H9 (cell line): ENCODE data around the gene TMEM141. TPM values are rescaled to one million over a fixed set of nuclear protein-coding genes. Genes with fewer than 3 reads are reported as not detected.
A peak's percentile ranks its signal among the peaks of the same experiment; 100 is the strongest.

ENCODE experiments used
- DNase-seq: peaks from one replicate; pipeline ENCODE4 v3.0.0-alpha.2; 2017
- H2AFZ ChIP-seq: one replicate; pipeline ENCODE4 v1.6.1; 2013; ENCODE audit warnings: mild to moderate bottlenecking, low read length, control low read depth, moderate library complexity
- H2AK5ac ChIP-seq: 2 replicates; pipeline ENCODE4 v1.6.1; 2013; ENCODE audit warnings: low read length, control low read depth, mixed read lengths; ENCODE audit not compliant: insufficient read length
- H2BK120ac ChIP-seq: one replicate; pipeline ENCODE4 v1.6.1; 2013; ENCODE audit warnings: low read depth, mild to moderate bottlenecking, low read length, control low read depth, inconsistent platforms; ENCODE audit not compliant: poor library complexity, severe bottlenecking
- H2BK12ac ChIP-seq: 2 replicates; pipeline ENCODE4 v1.6.1; 2013; ENCODE audit warnings: low read length, control low read depth, mixed read lengths, low read depth; ENCODE audit not compliant: insufficient read length
- H2BK15ac ChIP-seq: 2 replicates; pipeline ENCODE4 v1.6.1; 2013; ENCODE audit warnings: low read depth, low read length, control low read depth
- H2BK20ac ChIP-seq: one replicate; pipeline ENCODE4 v1.6.1; 2013; ENCODE audit warnings: low read depth, mild to moderate bottlenecking, low read length, control low read depth, inconsistent platforms; ENCODE audit not compliant: poor library complexity, severe bottlenecking
- H2BK5ac ChIP-seq: 2 replicates; pipeline ENCODE4 v1.6.1; 2013; ENCODE audit warnings: low read length, control low read depth, mixed read lengths; ENCODE audit not compliant: insufficient read length
- H3K14ac ChIP-seq: 2 replicates; pipeline ENCODE4 v1.6.1; 2013; ENCODE audit warnings: low read length, control low read depth; ENCODE audit not compliant: insufficient read depth
- H3K18ac ChIP-seq: 2 replicates; pipeline ENCODE4 v1.6.1; 2013; ENCODE audit warnings: low read depth, mild to moderate bottlenecking, mixed read lengths, low read length, control low read depth; ENCODE audit not compliant: insufficient read length
- H3K23ac ChIP-seq: 2 replicates; pipeline ENCODE4 v1.6.1; 2013; ENCODE audit warnings: low read length, control low read depth, mixed read lengths, low read depth; ENCODE audit not compliant: insufficient read length
- H3K23me2 ChIP-seq: 2 replicates; pipeline ENCODE4 v1.6.1; 2013; ENCODE audit warnings: low read depth, mild to moderate bottlenecking, mixed read lengths, low read length, control low read depth; ENCODE audit not compliant: insufficient read length, poor library complexity, severe bottlenecking
- H3K27ac ChIP-seq: 2 replicates; pipeline ENCODE4 v1.5.1; 2013; ENCODE audit warnings: low read length, control low read depth, mixed read lengths, low read depth; ENCODE audit not compliant: insufficient read length
- H3K27me3 ChIP-seq: 2 replicates; pipeline ENCODE4 v1.6.1; 2013; ENCODE audit warnings: low read length, control low read depth, inconsistent platforms; ENCODE audit not compliant: insufficient read depth
- H3K4ac ChIP-seq: 2 replicates; pipeline ENCODE4 v1.6.1; 2013; ENCODE audit warnings: low read depth, mild to moderate bottlenecking, control low read depth, inconsistent platforms, low read length, moderate library complexity
- H3K4me1 ChIP-seq: 2 replicates; pipeline ENCODE4 v1.6.1; 2013; ENCODE audit warnings: low read length, control low read depth, inconsistent platforms; ENCODE audit not compliant: insufficient read depth
- H3K4me2 ChIP-seq: 2 replicates; pipeline ENCODE4 v1.6.1; 2013; ENCODE audit warnings: low read length, control low read depth, mixed read lengths; ENCODE audit not compliant: insufficient read length, insufficient read depth
- H3K56ac ChIP-seq: 2 replicates; pipeline ENCODE4 v1.6.1; 2013; ENCODE audit warnings: low read depth, mild to moderate bottlenecking, mixed read lengths, low read length, control low read depth; ENCODE audit not compliant: insufficient read length
- H3K79me1 ChIP-seq: 2 replicates; pipeline ENCODE4 v1.6.1; 2013; ENCODE audit warnings: low read depth, mild to moderate bottlenecking, moderate library complexity, low read length, control low read depth, inconsistent platforms; ENCODE audit not compliant: insufficient read depth, poor library complexity, severe bottlenecking
- H3K79me2 ChIP-seq: 2 replicates; pipeline ENCODE4 v1.6.1; 2013; ENCODE audit warnings: low read length, control low read depth, inconsistent platforms; ENCODE audit not compliant: insufficient read depth
- H3K9ac ChIP-seq: 2 replicates; pipeline ENCODE4 v1.6.1; 2013; ENCODE audit warnings: low read length, control low read depth, mixed read lengths; ENCODE audit not compliant: insufficient read length; ENCODE audit errors: extremely low read depth
- H3K9me3 ChIP-seq: one replicate; pipeline ENCODE4 v1.6.1; 2013; ENCODE audit warnings: low read depth, low read length, inconsistent platforms; ENCODE audit not compliant: control insufficient read depth
- H3T11ph ChIP-seq: one replicate; pipeline ENCODE4 v1.6.1; 2013; ENCODE audit warnings: mild to moderate bottlenecking, low read length, control low read depth, inconsistent platforms
- H4K20me1 ChIP-seq: one replicate; pipeline ENCODE4 v1.6.1; 2013; ENCODE audit not compliant: control insufficient read depth, insufficient read length, insufficient read depth
- H4K5ac ChIP-seq: 2 replicates; pipeline ENCODE4 v1.6.1; 2013; ENCODE audit warnings: low read depth, mild to moderate bottlenecking, mixed read lengths, low read length, control low read depth; ENCODE audit not compliant: insufficient read length
- H4K8ac ChIP-seq: replicated peaks from 2 replicates; pipeline ENCODE4 v1.6.1; 2013; ENCODE audit warnings: low read length, control low read depth, mixed read lengths, low read depth; ENCODE audit not compliant: insufficient read length
- H4K91ac ChIP-seq: 2 replicates; pipeline ENCODE4 v1.6.1; 2013; ENCODE audit warnings: low read depth, mild to moderate bottlenecking, moderate library complexity, mixed read lengths, low read length, control low read depth; ENCODE audit not compliant: insufficient read length
- H3K27ac Mint-ChIP-seq, 3 experiments: 2 replicates in 2 of 3; 3 replicates in 1 of 3; pipeline ENCODE4 v1.8.0; 2020 to 2021; ENCODE audit warnings: mixed read lengths in 3 of 3, mild to moderate bottlenecking in 1 of 3, moderate library complexity in 1 of 3
- H3K27me3 Mint-ChIP-seq: 2 replicates; pipeline ENCODE4 v1.8.0; 2021; ENCODE audit warnings: low read depth, mild to moderate bottlenecking, moderate library complexity, mixed read lengths
- H3K36me3 Mint-ChIP-seq, 3 experiments: 2 replicates in 2 of 3; 3 replicates in 1 of 3; pipeline ENCODE4 v1.8.0; 2020 to 2021; ENCODE audit warnings: low read depth in 3 of 3, mixed read lengths in 3 of 3; ENCODE audit not compliant: insufficient read depth in 1 of 3
- H3K4me1 Mint-ChIP-seq, 2 experiments: 2 replicates each; pipeline ENCODE4 v1.8.0; 2020; ENCODE audit warnings: mixed read lengths in 2 of 2
- H3K4me3 Mint-ChIP-seq, 2 experiments: 2 replicates in 1 of 2; 3 replicates in 1 of 2; pipeline ENCODE4 v1.8.0; 2020 to 2021; ENCODE audit warnings: mild to moderate bottlenecking in 2 of 2, mixed read lengths in 2 of 2, moderate library complexity in 1 of 2
- H3K9me3 Mint-ChIP-seq, 2 experiments: 2 replicates in 1 of 2; 3 replicates in 1 of 2; pipeline ENCODE4 v1.8.0; 2020; ENCODE audit warnings: mild to moderate bottlenecking in 2 of 2, mixed read lengths in 2 of 2, moderate library complexity in 1 of 2
- WGBS: extraction: QIAGEN DNeasy Blood & Tissue Kit; methylation state at CpG from one replicate; pipeline ENCODE4 v1.1.7; 2013; ENCODE audit warnings: missing lambda C conversion rate, low lambda C conversion rate, mixed read lengths; ENCODE audit not compliant: insufficient read length; ENCODE audit errors: extremely low coverage; 5-methylcytosine and 5-hydroxymethylcytosine counted together
- total RNA-seq: library from RNA; stranded (reverse); gene quantifications from 2 replicates; pipeline ENCODE4 v1.2.1, GENCODE V29; 2021
- TF ChIP-seq, protein P1 (sequence below): fragments of 200-600 bp; sonication (generic); conservative IDR thresholded peaks from 3 replicates; pipeline ENCODE4 v1.8.0; 2021; ENCODE audit warnings: antibody characterized with exemption, mild to moderate bottlenecking

The TMEM141 gene
- total RNA-seq, 1 experiment from 2014 or later = 55.2 TPM

DNA sequence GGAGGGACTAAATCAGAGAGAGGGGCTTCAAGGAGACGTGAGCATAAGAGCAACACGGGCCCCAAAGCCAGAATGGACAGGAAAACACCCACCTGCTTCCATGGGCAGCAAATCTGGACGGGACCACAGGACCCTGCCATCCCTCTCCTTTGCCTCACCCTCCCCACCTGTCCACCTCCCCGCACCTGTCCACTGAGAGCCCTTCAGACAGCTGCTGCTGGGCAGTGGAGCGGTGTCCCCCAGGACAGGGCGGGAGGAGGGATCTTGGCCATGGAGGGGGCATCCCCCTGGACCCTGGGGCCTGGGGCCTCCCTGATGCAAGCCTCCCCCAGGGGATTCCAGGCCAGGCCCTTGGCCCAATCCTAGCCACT is 7.5 kb downstream of the TMEM141 start:
- no peak overlapping the region for H2BK12ac ChIP-seq
- H3K9me3 ChIP-seq = no peaks in the 10 kb centered on the region
- TF ChIP-seq, protein P1, sequence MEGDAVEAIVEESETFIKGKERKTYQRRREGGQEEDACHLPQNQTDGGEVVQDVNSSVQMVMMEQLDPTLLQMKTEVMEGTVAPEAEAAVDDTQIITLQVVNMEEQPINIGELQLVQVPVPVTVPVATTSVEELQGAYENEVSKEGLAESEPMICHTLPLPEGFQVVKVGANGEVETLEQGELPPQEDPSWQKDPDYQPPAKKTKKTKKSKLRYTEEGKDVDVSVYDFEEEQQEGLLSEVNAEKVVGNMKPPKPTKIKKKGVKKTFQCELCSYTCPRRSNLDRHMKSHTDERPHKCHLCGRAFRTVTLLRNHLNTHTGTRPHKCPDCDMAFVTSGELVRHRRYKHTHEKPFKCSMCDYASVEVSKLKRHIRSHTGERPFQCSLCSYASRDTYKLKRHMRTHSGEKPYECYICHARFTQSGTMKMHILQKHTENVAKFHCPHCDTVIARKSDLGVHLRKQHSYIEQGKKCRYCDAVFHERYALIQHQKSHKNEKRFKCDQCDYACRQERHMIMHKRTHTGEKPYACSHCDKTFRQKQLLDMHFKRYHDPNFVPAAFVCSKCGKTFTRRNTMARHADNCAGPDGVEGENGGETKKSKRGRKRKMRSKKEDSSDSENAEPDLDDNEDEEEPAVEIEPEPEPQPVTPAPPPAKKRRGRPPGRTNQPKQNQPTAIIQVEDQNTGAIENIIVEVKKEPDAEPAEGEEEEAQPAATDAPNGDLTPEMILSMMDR = no peak
- no peak overlapping the region for H3K4me2 ChIP-seq
- H3K27ac Mint-ChIP-seq = no peak overlapping the region
- H3K9me3 Mint-ChIP-seq = no peaks in the 10 kb centered on the region
- no peak overlapping the region for H3T11ph ChIP-seq
- H4K8ac ChIP-seq = no peak overlapping the region
- H3K4me1 Mint-ChIP-seq = peaks cover 20 to 31% of the 10 kb centered on the region in 2 experiments
- no peak overlapping the region for H3K18ac ChIP-seq
- peaks cover 15% of the 10 kb centered on the region for H3K23me2 ChIP-seq
- H3K4me1 ChIP-seq = no peaks in the 10 kb centered on the region; the same call in 1 of the 2 replicates
- H3K36me3 Mint-ChIP-seq = peaks cover 0 to 5% (median 3%) of the 10 kb centered on the region in 3 experiments; a peak in 3 of 7 replicates
- no peak overlapping the region for H2BK15ac ChIP-seq
- H3K27ac ChIP-seq = no peak overlapping the region
- H3K79me1 ChIP-seq = no peaks in the 10 kb centered on the region
- H4K20me1 ChIP-seq = no peaks in the 10 kb centered on the region
- H2AFZ ChIP-seq = no peak overlapping the region
- no peak overlapping the region for H3K23ac ChIP-seq
- no peak overlapping the region for H4K91ac ChIP-seq
- H3K4ac ChIP-seq = no peak overlapping the region
- no peak overlapping the region for H2BK20ac ChIP-seq
- no CpG with 5 or more reads among the region's 6 CpGs for WGBS
- no peaks in the 10 kb centered on the region; the same call in 1 of the 2 replicates for H3K27me3 ChIP-seq
- no peak overlapping the region for H3K9ac ChIP-seq
- no peak overlapping the region for H2BK120ac ChIP-seq
- H4K5ac ChIP-seq = no peak overlapping the region
- H3K27me3 Mint-ChIP-seq = peaks cover 44% of the 10 kb centered on the region
- H3K4me3 Mint-ChIP-seq = peak overlapping the region in 1 of 2 experiments; percentile 51; a peak in 1 of 5 replicates
- no peak overlapping the region for H3K56ac ChIP-seq
- no peak overlapping the region; the same call in 1 of the 2 replicates for H3K14ac ChIP-seq
- no peaks in the 10 kb centered on the region for H3K79me2 ChIP-seq
- DNase-seq = no peak
- no peak overlapping the region for H2AK5ac ChIP-seq
- H2BK5ac ChIP-seq = no peak overlapping the region
